GM12878 (cell line): ENCODE data around the gene TSEN34. TPM values are rescaled to one million over a fixed set of nuclear protein-coding genes. Genes with fewer than 3 reads are reported as not detected.

Experiments used
- ASH2L ChIP-seq: fragments of 300-600, 200-600 bp; sonication (generic); IDR thresholded peaks from 2 replicates; pipeline ENCODE4 v1.6.1; 2017; ENCODE audit warnings: low read depth, mild to moderate bottlenecking, borderline replicate concordance
- BCL11A ChIP-seq: IDR thresholded peaks from 2 replicates; pipeline ENCODE4 v1.6.1; 2011; ENCODE audit warnings: low read depth, low read length
- BHLHE40 ChIP-seq, 2 experiments: fragments of 450-650 bp in 1 of 2; IDR thresholded peaks; 2 replicates each; pipeline ENCODE4 v1.6.1; 2011 to 2017; ENCODE audit warnings: low read depth in 2 of 2, borderline replicate concordance in 1 of 2, improper control_type of control experiment in 1 of 2, low read length in 1 of 2, mild to moderate bottlenecking in 1 of 2
- CHD2 ChIP-seq: IDR thresholded peaks from 2 replicates; pipeline ENCODE4 v1.6.1; 2011; ENCODE audit warnings: low read depth, low read length, improper control_type of control experiment, borderline replicate concordance
- EZH2 ChIP-seq: IDR thresholded peaks from 2 replicates; pipeline ENCODE4 v1.6.1; 2012; ENCODE audit warnings: low read depth, mild to moderate bottlenecking, control low read depth, inconsistent platforms, low read length, borderline replicate concordance; ENCODE audit not compliant: control insufficient read depth
- GABPA ChIP-seq: IDR thresholded peaks from 2 replicates; pipeline ENCODE4 v1.6.1; 2014; ENCODE audit warnings: antibody characterized with exemption, low read depth, mild to moderate bottlenecking, inconsistent platforms
- JUNB ChIP-seq: IDR thresholded peaks from 2 replicates; pipeline ENCODE4 v1.6.1; 2016; ENCODE audit warnings: antibody characterized with exemption, mild to moderate bottlenecking
- MYC ChIP-seq: IDR thresholded peaks from 2 replicates; pipeline ENCODE4 v1.6.1; 2011; ENCODE audit warnings: mild to moderate bottlenecking, low read length, moderate library complexity, inconsistent platforms; ENCODE audit not compliant: insufficient read depth, insufficient replicate concordance, insufficient read length, severe bottlenecking
- NBN ChIP-seq: fragments of 450-650 bp; IDR thresholded peaks from 2 replicates; pipeline ENCODE4 v1.6.1; 2016
- SPI1 ChIP-seq: IDR thresholded peaks from 2 replicates; pipeline ENCODE4 v1.6.1; 2011; ENCODE audit warnings: low read depth, mild to moderate bottlenecking, low read length, moderate library complexity, borderline replicate concordance; ENCODE audit not compliant: insufficient read depth
- TAF1 ChIP-seq: IDR thresholded peaks from 2 replicates; pipeline ENCODE4 v1.6.1; 2011; ENCODE audit warnings: mild to moderate bottlenecking, low read depth, low read length, borderline replicate concordance
- TCF7 ChIP-seq: IDR thresholded peaks from 2 replicates; pipeline ENCODE4 v1.6.1; 2014; ENCODE audit warnings: antibody characterized with exemption, borderline replicate concordance
- ZNF622 ChIP-seq: fragments of 450-650 bp; IDR thresholded peaks from 2 replicates; pipeline ENCODE4 v1.6.1; 2017; ENCODE audit warnings: mild to moderate bottlenecking, inconsistent platforms
- polyA plus RNA-seq, 11 experiments: library from polyadenylated mRNA; depleted of rRNA in 4 of 11; unstranded in 6 of 11; stranded (reverse) in 5 of 11; fragments of >200 nt; fragmentation: Nextera tagmentation in 4 of 11; fragmentation: Illumina TruSeq in 1 of 11; extraction: Ambion mirVana in 4 of 11; extraction: Trizol in 1 of 11; gene quantifications; 1 replicate in 1 of 11; 2 replicates in 10 of 11; pipeline versions ENCODE4 v1.2.1 to v1.2.3, GENCODE V29; 2011 to 2016; ENCODE audit warnings: inconsistent platforms in 2 of 11, missing spikeins in 2 of 11, low read depth in 1 of 11
- total RNA-seq, 4 experiments: library from RNA; depleted of rRNA in 3 of 4; stranded (reverse); fragments of >200 nt in 3 of 4; fragmentation: Illumina TruSeq in 1 of 4; extraction: Trizol in 1 of 4; gene quantifications; 2 replicates each; pipeline versions ENCODE4 v1.2.1 to v1.2.3, GENCODE V29; 2013 to 2021
- TF ChIP-seq, protein P1 (sequence below): IDR thresholded peaks from 2 replicates; pipeline ENCODE4 v1.6.1; 2012; ENCODE audit warnings: improper control_type of control experiment, low read depth, low read length; ENCODE audit not compliant: insufficient replicate concordance
- TF ChIP-seq, protein P2 (sequence below): fragments of 150-350 bp; IDR thresholded peaks from 2 replicates; pipeline ENCODE4 v1.6.1; 2014; ENCODE audit warnings: mild to moderate bottlenecking, low read depth, low read length
- TF ChIP-seq, protein P3 (sequence below): IDR thresholded peaks from 2 replicates; pipeline ENCODE4 v1.6.1; 2011; ENCODE audit warnings: low read depth, low read length, improper control_type of control experiment, borderline replicate concordance
- TF ChIP-seq, protein P4 (sequence below): fragments of 450-650 bp; IDR thresholded peaks from 2 replicates; pipeline ENCODE4 v1.6.1; 2017; ENCODE audit warnings: low read depth, mild to moderate bottlenecking, moderate library complexity
- TF ChIP-seq, protein P5 (sequence below): IDR thresholded peaks from 2 replicates; pipeline ENCODE4 v1.6.1; 2012; ENCODE audit warnings: low read length, inconsistent platforms

Gene TSEN34
- total and polyA plus RNA-seq, 10 of the 15 experiments (the other 5 are each of a cell fraction or from before 2014, with no cell fraction given) = 1.0 to 35.9 (median 16.8) TPM

DNA sequence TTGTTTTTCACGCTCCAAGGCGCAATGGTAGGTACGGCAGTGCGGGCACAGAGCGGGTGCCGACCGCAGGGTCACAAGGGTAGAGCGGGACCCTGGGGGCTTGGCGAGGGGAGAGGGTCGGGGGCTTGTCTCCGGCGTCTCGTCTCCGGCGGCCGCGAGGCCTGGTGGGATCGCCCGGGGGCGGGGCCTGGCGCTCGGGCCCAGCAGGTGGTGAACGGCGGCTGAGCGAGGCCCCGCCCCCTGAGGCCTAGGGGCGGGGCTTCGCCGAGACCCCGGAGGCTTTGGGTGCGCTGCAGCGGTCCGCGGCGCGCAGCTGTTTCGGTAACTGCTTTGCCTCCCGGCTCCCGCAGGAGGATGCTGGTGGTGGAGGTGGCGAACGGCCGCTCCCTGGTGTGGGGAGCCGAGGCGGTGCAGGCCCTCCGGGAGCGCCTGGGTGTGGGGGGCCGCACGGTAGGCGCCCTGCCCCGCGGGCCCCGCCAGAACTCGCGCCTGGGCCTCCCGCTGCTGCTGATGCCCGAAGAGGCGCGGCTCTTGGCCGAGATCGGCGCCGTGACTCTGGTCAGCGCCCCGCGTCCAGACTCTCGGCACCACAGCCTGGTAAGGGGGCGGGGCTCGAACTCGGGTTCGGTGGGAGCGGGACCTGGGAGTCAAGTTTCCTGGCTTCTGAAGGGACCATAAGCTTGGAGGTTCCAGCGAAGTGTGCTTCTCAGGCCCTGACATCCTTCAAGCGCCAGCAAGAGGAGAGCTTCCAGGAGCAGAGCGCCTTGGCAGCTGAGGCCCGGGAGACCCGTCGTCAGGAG, at the start of gene TSEN34 (continued):
- TF ChIP-seq JUNB (no peak), ZNF622 (no peak), TAF1 (peak; percentile 34; the same call in 1 of the 2 replicates), MYC (no peak), CHD2 (no peak), ASH2L (peak; percentile 72; the same call in 1 of the 2 replicates), GABPA (no peak), NBN (peak; percentile 6; the same call in 1 of the 2 replicates), BHLHE40 (IDR thresholded peaks at IDR 0.05; ENCODE audit: borderline replicate concordance in 1 of 2, low read depth in 2 of 2, low read length in 1 of 2) (peak in 1 of 2 experiments; percentile 69; a peak in 1 of 4 replicates), BCL11A (no peak), SPI1 (no peak), EZH2 (no peak), TCF7 (no peak)
- TF ChIP-seq, protein P1, sequence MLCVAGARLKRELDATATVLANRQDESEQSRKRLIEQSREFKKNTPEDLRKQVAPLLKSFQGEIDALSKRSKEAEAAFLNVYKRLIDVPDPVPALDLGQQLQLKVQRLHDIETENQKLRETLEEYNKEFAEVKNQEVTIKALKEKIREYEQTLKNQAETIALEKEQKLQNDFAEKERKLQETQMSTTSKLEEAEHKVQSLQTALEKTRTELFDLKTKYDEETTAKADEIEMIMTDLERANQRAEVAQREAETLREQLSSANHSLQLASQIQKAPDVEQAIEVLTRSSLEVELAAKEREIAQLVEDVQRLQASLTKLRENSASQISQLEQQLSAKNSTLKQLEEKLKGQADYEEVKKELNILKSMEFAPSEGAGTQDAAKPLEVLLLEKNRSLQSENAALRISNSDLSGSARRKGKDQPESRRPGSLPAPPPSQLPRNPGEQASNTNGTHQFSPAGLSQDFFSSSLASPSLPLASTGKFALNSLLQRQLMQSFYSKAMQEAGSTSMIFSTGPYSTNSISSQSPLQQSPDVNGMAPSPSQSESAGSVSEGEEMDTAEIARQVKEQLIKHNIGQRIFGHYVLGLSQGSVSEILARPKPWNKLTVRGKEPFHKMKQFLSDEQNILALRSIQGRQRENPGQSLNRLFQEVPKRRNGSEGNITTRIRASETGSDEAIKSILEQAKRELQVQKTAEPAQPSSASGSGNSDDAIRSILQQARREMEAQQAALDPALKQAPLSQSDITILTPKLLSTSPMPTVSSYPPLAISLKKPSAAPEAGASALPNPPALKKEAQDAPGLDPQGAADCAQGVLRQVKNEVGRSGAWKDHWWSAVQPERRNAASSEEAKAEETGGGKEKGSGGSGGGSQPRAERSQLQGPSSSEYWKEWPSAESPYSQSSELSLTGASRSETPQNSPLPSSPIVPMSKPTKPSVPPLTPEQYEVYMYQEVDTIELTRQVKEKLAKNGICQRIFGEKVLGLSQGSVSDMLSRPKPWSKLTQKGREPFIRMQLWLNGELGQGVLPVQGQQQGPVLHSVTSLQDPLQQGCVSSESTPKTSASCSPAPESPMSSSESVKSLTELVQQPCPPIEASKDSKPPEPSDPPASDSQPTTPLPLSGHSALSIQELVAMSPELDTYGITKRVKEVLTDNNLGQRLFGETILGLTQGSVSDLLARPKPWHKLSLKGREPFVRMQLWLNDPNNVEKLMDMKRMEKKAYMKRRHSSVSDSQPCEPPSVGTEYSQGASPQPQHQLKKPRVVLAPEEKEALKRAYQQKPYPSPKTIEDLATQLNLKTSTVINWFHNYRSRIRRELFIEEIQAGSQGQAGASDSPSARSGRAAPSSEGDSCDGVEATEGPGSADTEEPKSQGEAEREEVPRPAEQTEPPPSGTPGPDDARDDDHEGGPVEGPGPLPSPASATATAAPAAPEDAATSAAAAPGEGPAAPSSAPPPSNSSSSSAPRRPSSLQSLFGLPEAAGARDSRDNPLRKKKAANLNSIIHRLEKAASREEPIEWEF = no peak
- TF ChIP-seq, protein P2, sequence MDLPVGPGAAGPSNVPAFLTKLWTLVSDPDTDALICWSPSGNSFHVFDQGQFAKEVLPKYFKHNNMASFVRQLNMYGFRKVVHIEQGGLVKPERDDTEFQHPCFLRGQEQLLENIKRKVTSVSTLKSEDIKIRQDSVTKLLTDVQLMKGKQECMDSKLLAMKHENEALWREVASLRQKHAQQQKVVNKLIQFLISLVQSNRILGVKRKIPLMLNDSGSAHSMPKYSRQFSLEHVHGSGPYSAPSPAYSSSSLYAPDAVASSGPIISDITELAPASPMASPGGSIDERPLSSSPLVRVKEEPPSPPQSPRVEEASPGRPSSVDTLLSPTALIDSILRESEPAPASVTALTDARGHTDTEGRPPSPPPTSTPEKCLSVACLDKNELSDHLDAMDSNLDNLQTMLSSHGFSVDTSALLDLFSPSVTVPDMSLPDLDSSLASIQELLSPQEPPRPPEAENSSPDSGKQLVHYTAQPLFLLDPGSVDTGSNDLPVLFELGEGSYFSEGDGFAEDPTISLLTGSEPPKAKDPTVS = no peak
- TF ChIP-seq, protein P3, sequence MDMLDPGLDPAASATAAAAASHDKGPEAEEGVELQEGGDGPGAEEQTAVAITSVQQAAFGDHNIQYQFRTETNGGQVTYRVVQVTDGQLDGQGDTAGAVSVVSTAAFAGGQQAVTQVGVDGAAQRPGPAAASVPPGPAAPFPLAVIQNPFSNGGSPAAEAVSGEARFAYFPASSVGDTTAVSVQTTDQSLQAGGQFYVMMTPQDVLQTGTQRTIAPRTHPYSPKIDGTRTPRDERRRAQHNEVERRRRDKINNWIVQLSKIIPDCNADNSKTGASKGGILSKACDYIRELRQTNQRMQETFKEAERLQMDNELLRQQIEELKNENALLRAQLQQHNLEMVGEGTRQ = no peak
- TF ChIP-seq, protein P4, sequence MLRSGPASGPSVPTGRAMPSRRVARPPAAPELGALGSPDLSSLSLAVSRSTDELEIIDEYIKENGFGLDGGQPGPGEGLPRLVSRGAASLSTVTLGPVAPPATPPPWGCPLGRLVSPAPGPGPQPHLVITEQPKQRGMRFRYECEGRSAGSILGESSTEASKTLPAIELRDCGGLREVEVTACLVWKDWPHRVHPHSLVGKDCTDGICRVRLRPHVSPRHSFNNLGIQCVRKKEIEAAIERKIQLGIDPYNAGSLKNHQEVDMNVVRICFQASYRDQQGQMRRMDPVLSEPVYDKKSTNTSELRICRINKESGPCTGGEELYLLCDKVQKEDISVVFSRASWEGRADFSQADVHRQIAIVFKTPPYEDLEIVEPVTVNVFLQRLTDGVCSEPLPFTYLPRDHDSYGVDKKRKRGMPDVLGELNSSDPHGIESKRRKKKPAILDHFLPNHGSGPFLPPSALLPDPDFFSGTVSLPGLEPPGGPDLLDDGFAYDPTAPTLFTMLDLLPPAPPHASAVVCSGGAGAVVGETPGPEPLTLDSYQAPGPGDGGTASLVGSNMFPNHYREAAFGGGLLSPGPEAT = no peak
- TF ChIP-seq, protein P5, sequence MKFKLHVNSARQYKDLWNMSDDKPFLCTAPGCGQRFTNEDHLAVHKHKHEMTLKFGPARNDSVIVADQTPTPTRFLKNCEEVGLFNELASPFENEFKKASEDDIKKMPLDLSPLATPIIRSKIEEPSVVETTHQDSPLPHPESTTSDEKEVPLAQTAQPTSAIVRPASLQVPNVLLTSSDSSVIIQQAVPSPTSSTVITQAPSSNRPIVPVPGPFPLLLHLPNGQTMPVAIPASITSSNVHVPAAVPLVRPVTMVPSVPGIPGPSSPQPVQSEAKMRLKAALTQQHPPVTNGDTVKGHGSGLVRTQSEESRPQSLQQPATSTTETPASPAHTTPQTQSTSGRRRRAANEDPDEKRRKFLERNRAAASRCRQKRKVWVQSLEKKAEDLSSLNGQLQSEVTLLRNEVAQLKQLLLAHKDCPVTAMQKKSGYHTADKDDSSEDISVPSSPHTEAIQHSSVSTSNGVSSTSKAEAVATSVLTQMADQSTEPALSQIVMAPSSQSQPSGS = no peak
